ENCODE measurements around the gene TEAD2.
"Not testable (repeated sequence)": the region's sequence is repeated elsewhere in the genome, so short reads cannot be mapped to it uniquely, and the experiment has no call there.

The TEAD2 gene

DNA sequence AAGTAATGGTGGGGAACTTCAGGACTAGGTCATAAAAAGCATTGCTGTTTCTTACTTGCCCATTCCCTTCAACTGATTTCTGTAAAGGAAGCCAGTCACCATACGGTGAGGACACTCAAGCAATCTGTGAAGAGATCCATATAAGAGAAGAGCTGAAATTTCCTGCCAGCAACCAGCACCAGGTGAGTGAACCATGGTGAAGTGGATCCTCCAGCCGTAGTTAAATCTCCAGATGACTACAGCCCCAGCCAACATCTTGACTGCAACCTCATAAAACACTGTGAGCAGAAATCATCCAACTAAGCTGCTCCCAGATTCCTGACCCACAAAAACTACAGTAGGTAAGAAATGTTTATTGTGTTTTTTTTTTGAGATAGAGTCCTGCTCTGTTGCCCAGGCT, 33.5 kb downstream of the TEAD2 start:
- DNase-seq = no peak

DNA sequence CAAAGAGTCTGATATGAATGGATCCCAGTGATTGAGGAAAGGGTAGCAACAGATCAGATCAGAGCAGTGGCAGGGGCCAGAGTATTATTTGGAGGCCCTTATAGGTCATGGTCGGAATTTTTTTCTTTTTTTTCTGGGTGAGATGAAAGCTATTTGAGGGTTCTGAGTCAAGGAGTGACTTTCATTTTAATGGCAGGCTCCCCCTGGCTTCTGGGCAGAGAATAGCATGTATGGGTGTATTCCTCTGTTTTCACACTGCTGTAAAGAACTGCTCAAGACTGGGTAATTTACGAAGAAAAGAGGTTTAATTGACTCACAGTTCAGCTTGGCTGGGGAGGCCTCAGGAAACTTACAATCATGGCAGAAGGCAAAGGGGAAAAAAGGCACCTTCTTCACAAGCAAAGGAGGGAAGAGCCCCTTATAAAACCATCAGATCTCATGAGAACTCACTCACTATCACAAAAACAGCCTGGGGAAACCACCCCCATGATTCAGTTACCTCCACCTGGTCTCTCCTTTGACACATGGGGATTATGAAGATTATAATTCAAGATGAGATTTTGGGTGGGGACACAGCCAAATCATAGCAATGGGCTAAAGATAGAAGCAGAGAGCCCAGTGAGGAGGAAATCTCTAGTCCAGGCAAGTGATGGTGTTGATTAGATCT, 34.2 kb downstream of the TEAD2 start:
- DNase-seq = no peak

DNA sequence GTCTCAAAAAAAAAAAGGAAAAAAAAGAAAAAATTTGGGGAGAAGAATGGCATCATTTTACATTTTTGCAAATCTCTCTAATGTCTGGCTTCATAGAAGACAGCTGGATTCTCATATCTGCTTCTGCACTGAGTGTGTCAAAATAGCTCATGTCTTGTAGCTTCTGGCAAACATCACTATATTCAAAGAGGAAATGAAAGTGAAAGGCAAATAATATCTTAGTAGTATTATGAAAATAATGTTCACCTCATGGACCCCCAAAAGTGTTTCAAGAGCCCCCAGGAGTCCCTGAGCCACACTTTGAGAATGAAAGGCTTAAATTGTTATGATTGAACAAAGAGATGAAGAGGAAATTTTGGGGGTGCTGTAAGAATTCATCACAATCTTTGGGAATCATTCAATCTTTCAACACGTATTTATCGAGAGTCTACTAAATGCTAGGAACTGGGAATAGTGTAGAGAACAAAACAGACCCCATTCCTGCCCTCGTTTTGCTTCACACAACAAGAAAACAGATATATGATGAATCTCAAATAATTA, 36.0 kb downstream of the TEAD2 start:
- DNase-seq = no peak

DNA sequence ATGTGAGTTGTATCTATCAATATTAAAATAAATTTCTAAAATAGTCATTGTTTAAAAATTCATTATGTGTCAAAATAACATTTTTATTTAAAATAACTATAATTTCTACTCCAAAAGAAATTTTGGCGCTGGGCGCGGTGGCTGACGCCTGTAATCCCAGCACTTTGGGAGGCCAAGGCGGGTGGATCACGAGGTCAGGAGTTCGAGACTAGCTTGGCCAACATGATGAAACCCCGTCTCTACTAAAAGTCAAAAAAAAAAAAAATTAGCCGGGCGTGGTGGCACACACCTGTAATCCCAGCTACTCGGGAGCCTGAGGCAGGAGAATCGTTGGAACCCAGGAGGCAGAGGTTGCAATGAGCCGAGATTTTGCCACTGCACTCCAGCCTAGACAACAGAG, 36.5 kb downstream of the TEAD2 start:
- not testable (repeated sequence) for DNase-seq

DNA sequence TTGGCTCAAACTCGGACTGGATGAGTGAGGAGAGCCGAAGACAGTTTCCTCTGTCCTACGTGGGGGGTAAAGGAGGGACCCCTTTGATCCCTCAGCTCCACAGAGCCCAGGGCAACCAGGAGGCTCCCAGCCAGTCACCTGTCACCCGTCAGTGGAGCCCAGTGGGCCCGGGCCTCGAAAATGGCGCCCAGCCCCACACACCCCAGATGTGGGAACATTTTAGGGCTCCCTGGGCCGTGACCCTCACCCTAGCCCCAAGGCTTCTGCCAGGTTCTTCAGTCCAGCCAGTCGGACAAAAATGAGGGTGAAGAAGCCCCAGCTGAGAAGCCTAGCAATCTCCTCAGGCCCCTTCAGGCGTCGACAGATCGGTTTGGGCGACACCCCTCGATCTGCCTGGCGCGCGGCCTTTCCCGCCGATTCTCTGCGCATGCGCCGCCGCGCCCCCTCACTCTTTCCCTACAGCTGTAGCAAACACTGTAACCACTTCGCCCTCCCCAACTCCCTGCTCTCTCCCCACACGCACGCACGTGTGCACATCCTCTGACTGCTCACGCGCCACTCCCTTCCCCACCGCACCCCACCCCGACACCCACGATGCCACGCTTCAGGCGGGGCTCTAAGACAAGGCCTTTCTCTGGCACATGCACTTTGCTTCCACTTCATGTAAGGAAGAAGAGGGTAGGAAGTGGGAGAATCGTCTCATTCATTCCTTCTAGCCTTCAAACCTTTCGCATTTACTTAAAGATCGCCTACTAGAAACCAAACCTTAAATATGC, 37.2 kb downstream of the TEAD2 start, which contains the start of gene SLC6A16:
TSS of gene SLC6A16 (minus strand) at position 391 of the 776 bp plus-strand sequence. CDS start 13,844 bp downstream, outside the sequence.
- DNase-seq = no peak

DNA sequence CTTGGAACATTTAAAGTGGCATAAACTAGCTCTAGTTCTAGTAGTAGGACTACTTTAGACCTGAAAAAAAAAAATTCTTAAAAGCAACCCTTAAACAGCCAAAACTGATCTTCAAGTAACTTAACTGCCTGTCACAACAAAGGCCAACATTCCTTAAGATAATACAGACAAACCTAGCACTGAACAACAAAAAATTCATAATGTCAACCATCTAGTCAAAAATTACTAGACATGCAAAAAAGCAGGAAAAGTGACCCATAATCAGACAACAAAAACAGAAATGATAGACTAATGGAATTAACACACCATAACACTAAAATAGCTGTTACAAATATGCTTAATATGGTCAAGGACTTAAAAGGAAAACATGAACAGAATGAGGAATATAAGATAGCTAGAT, 43.9 kb downstream of the TEAD2 start:
- DNase-seq = no peak

DNA sequence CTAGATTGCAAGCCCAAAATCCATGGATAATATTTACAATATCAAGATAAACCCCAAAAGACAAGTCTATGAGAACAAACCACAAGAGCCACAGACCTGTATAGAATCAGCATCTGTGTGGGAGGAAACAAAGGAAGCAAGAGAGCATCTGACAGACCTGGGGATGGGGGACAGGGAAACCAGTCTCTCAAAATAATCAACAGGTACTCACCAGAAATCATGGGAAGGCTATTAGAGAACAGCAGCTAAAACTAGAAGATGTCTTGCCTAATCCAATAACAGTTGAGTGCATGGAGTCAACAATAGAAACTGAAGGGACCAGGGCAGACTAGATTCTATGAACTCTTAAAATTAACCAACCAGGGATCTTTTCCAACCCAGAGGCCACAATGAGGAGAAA, 45.9 kb downstream of the TEAD2 start:
- DNase-seq = no peak

DNA sequence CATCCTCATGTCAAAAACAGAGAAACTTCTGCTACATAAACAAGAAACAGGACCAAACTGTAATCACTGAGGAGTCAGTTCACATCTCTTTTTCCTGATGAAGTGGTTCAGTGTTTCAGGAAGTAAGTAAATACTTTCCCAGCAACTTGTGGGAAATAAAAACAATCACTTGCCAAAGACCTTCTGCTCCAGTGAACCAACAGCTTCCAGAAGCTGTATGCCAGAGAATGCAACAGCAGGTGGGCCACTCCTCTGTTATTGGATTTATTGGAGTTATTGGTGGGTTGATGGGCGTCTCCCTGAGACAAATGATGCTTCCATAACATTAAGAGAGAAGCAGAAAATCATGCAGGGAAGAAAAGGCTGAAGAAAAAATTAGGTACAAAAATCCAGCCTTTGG, 47.1 kb downstream of the TEAD2 start:
- peak; percentile 18 for DNase-seq

DNA sequence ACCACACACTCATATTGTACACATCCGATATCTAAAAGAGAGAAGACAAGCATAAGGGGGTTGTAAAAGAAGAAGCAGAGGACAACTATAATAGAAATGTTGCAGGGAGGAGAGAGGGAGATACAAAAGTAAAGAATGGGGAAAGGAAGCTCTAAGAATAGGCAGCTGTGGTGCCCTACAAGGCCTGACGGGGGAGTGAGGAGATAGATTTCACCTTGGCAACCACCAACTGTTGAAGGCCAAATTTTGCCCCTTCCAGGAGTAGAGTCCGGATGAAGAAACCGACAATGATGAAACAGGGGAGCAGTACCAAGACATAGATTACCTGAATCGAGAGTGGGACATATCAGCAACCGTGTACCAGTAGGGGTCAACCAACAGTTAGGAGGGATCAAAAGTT, 53.1 kb downstream of the TEAD2 start:
- DNase-seq = no peak

DNA sequence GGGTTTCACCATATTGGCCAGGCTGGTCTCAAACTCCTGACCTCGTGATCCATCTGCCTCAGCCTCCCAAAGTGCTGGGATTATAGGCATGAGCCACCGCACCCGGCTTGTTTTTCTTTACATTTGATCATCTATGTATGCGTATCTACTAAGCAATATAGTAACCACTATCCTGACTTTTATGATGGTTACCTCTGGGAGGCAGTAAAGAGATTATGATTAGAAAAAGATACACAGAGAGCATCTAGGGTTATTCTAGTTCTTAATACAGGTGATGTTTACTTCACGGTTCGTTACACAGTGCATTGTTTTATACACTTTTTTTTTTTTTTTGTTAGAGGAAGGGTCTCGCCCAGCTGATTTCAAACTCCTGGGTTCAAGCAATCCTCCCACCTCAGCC, 55.5 kb downstream of the TEAD2 start:
- DNase-seq = not testable (repeated sequence)

DNA sequence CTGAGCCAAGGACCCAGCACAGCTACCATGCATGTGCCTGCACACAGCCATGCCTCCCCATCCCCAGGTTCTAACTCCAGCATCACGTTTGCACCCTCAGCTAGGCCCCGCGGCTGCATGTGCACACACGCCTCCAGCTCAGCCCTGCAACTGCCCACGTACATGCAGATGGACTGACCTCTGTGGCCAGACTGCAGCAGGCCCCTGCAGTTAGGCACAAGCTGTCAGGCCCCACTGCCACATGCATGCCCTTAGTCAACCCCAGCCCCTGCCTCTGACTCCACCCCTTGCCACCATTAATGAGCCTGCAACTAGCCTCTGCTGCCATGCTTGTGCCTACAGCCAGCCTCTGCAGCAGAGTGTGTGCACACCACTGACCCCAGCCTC, 60.4 kb downstream of the TEAD2 start:
- no peak for DNase-seq

DNA sequence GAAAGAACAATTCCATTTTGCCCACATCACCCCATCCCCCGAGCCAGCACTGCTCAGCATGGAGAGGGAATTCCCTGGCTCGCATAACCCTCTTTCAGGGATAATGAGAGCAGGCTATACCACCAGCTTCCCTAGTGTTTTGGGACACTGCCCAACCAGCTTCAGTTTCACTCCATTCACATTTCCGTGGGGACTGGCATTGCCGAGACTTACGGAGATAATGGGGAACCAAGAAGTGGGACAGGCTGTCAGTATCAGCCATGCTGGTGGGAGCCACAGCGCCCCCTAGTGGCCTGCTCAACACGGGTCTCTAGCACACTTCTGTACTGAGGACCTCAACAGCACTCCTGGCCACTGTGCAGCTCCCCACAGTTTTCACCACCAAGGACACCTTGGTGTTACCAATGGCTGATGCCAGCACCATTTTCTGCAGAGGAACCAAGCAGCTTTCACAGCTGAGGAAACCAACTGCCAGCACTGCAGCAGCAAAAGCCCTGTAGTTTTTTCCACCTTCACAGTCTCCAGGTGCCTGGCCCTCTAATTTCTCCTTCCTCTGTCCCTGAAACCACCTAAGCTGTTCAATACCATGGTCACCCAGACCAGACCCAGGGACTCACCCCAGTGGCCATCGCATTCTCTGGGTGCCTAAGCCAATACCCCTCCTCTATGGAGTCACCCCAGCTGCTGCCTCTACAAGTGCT, 60.9 kb downstream of the TEAD2 start:
- DNase-seq = no peak

DNA sequence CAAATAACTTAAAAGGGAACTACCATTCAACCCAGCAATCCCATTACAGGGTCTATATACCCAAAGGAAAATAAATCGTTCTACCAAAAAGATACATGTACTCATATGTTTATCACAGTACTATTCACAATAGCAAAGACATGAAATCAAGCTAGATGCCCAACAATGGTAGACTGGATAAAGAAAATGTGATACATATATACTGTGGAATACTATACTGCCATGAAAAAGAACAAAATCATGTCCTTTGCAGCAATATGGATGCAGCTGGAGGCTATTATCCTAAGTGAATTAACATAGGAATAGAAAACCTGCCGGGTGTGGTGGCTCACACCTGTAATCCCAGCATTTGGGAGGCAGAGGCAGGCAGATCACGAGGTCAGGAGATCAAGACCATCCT, 63.6 kb downstream of the TEAD2 start:
- not testable (repeated sequence) for DNase-seq

DNA sequence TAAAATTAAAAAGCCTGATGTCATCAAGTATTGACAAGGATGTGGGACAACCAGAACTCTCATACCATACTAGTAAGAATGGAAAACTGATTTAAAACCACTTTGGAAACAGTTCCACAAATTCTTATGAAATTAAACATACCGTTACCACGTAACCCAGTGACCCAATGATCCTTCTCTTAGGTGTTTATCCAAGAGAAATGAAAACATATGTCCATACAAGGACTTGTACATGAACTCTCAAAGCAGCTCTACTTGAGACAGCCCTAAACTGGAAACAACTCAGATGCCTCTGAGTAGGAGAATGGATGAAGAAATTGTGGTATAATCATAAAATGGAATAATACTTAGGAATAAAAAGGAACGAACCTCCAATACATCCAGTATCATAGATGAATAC, 64.8 kb downstream of the TEAD2 start:
- no peak for DNase-seq

DNA sequence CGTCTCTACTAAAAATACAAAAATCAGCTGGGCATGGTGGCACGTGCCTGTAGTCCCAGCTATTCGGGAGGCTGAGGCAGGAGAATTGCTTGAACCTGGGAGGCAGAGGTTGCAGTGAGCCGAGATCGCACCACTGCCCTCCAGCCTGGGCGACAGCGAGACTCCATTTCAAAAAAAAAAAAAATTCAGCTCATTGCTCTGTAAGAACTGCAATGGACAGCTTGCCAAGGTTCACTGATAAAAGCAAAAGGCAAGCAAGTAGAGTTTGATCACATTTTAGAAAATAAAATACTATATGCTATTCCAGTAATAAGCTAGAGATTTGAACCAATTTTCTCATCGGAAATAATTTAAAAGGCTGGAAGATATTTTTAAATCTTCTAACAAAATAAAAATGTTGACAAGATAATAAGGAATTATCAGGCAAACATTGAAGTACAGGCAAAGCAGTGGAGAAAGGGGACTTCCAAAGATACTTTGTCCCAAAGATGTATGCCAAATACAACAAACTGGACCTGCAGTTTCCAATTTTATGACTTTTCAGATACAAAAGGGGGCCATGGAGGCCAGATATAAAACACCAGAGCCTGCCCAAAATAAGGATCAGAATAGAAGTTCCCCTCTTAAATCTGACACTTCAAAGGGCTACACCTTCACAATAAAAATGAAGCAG, 66.9 kb downstream of the TEAD2 start:
- no peak for DNase-seq

DNA sequence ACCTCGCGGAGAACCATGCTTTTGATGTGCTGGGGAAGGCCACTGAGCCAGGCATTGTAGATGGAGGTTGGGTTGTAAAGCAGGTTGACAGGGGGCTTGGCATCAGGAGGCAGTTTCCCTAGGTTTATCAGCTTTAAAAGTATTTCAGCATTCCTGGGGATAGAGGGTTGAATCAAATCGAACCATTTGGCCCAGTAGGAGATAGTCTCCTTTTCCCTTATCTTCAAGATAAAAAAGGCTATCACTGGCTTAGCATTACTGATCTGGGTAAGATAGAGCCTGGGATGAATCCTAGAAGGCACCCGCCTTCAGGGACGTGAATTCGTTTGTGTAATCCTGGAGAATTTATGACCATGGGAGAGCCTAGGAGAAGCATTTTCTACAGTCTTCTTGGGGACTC, 67.8 kb downstream of the TEAD2 start:
- no peak for DNase-seq
